H9 (cell line): Measurements from ENCODE around the gene DPYSL5. TPM values are rescaled to one million over a fixed set of nuclear protein-coding genes. Genes with fewer than 3 reads are reported as not detected.

Experiments used
- DNase-seq: peaks from one replicate; pipeline ENCODE4 v3.0.0-alpha.2; 2017
- H2AFZ ChIP-seq: one replicate; pipeline ENCODE4 v1.6.1; 2013; ENCODE audit warnings: mild to moderate bottlenecking, low read length, control low read depth, moderate library complexity
- H2AK5ac ChIP-seq: 2 replicates; pipeline ENCODE4 v1.6.1; 2013; ENCODE audit warnings: low read length, control low read depth, mixed read lengths; ENCODE audit not compliant: insufficient read length
- H2BK120ac ChIP-seq: one replicate; pipeline ENCODE4 v1.6.1; 2013; ENCODE audit warnings: low read depth, mild to moderate bottlenecking, low read length, control low read depth, inconsistent platforms; ENCODE audit not compliant: poor library complexity, severe bottlenecking
- H2BK12ac ChIP-seq: 2 replicates; pipeline ENCODE4 v1.6.1; 2013; ENCODE audit warnings: low read length, control low read depth, mixed read lengths, low read depth; ENCODE audit not compliant: insufficient read length
- H2BK15ac ChIP-seq: 2 replicates; pipeline ENCODE4 v1.6.1; 2013; ENCODE audit warnings: low read depth, low read length, control low read depth
- H2BK20ac ChIP-seq: one replicate; pipeline ENCODE4 v1.6.1; 2013; ENCODE audit warnings: low read depth, mild to moderate bottlenecking, low read length, control low read depth, inconsistent platforms; ENCODE audit not compliant: poor library complexity, severe bottlenecking
- H2BK5ac ChIP-seq: 2 replicates; pipeline ENCODE4 v1.6.1; 2013; ENCODE audit warnings: low read length, control low read depth, mixed read lengths; ENCODE audit not compliant: insufficient read length
- H3K14ac ChIP-seq: 2 replicates; pipeline ENCODE4 v1.6.1; 2013; ENCODE audit warnings: low read length, control low read depth; ENCODE audit not compliant: insufficient read depth
- H3K18ac ChIP-seq: 2 replicates; pipeline ENCODE4 v1.6.1; 2013; ENCODE audit warnings: low read depth, mild to moderate bottlenecking, mixed read lengths, low read length, control low read depth; ENCODE audit not compliant: insufficient read length
- H3K23ac ChIP-seq: 2 replicates; pipeline ENCODE4 v1.6.1; 2013; ENCODE audit warnings: low read length, control low read depth, mixed read lengths, low read depth; ENCODE audit not compliant: insufficient read length
- H3K23me2 ChIP-seq: 2 replicates; pipeline ENCODE4 v1.6.1; 2013; ENCODE audit warnings: low read depth, mild to moderate bottlenecking, mixed read lengths, low read length, control low read depth; ENCODE audit not compliant: insufficient read length, poor library complexity, severe bottlenecking
- H3K27ac ChIP-seq: 2 replicates; pipeline ENCODE4 v1.5.1; 2013; ENCODE audit warnings: low read length, control low read depth, mixed read lengths, low read depth; ENCODE audit not compliant: insufficient read length
- H3K27me3 ChIP-seq: 2 replicates; pipeline ENCODE4 v1.6.1; 2013; ENCODE audit warnings: low read length, control low read depth, inconsistent platforms; ENCODE audit not compliant: insufficient read depth
- H3K4ac ChIP-seq: 2 replicates; pipeline ENCODE4 v1.6.1; 2013; ENCODE audit warnings: low read depth, mild to moderate bottlenecking, control low read depth, inconsistent platforms, low read length, moderate library complexity
- H3K4me1 ChIP-seq: 2 replicates; pipeline ENCODE4 v1.6.1; 2013; ENCODE audit warnings: low read length, control low read depth, inconsistent platforms; ENCODE audit not compliant: insufficient read depth
- H3K4me2 ChIP-seq: 2 replicates; pipeline ENCODE4 v1.6.1; 2013; ENCODE audit warnings: low read length, control low read depth, mixed read lengths; ENCODE audit not compliant: insufficient read length, insufficient read depth
- H3K56ac ChIP-seq: 2 replicates; pipeline ENCODE4 v1.6.1; 2013; ENCODE audit warnings: low read depth, mild to moderate bottlenecking, mixed read lengths, low read length, control low read depth; ENCODE audit not compliant: insufficient read length
- H3K79me1 ChIP-seq: 2 replicates; pipeline ENCODE4 v1.6.1; 2013; ENCODE audit warnings: low read depth, mild to moderate bottlenecking, moderate library complexity, low read length, control low read depth, inconsistent platforms; ENCODE audit not compliant: insufficient read depth, poor library complexity, severe bottlenecking
- H3K79me2 ChIP-seq: 2 replicates; pipeline ENCODE4 v1.6.1; 2013; ENCODE audit warnings: low read length, control low read depth, inconsistent platforms; ENCODE audit not compliant: insufficient read depth
- H3K9ac ChIP-seq: 2 replicates; pipeline ENCODE4 v1.6.1; 2013; ENCODE audit warnings: low read length, control low read depth, mixed read lengths; ENCODE audit not compliant: insufficient read length; ENCODE audit errors: extremely low read depth
- H3K9me3 ChIP-seq: one replicate; pipeline ENCODE4 v1.6.1; 2013; ENCODE audit warnings: low read depth, low read length, inconsistent platforms; ENCODE audit not compliant: control insufficient read depth
- H3T11ph ChIP-seq: one replicate; pipeline ENCODE4 v1.6.1; 2013; ENCODE audit warnings: mild to moderate bottlenecking, low read length, control low read depth, inconsistent platforms
- H4K20me1 ChIP-seq: one replicate; pipeline ENCODE4 v1.6.1; 2013; ENCODE audit not compliant: control insufficient read depth, insufficient read length, insufficient read depth
- H4K5ac ChIP-seq: 2 replicates; pipeline ENCODE4 v1.6.1; 2013; ENCODE audit warnings: low read depth, mild to moderate bottlenecking, mixed read lengths, low read length, control low read depth; ENCODE audit not compliant: insufficient read length
- H4K8ac ChIP-seq: replicated peaks from 2 replicates; pipeline ENCODE4 v1.6.1; 2013; ENCODE audit warnings: low read length, control low read depth, mixed read lengths, low read depth; ENCODE audit not compliant: insufficient read length
- H4K91ac ChIP-seq: 2 replicates; pipeline ENCODE4 v1.6.1; 2013; ENCODE audit warnings: low read depth, mild to moderate bottlenecking, moderate library complexity, mixed read lengths, low read length, control low read depth; ENCODE audit not compliant: insufficient read length
- H3K27ac Mint-ChIP-seq, 3 experiments: 2 replicates in 2 of 3; 3 replicates in 1 of 3; pipeline ENCODE4 v1.8.0; 2020 to 2021; ENCODE audit warnings: mixed read lengths in 3 of 3, mild to moderate bottlenecking in 1 of 3, moderate library complexity in 1 of 3
- H3K27me3 Mint-ChIP-seq: 2 replicates; pipeline ENCODE4 v1.8.0; 2021; ENCODE audit warnings: low read depth, mild to moderate bottlenecking, moderate library complexity, mixed read lengths
- H3K36me3 Mint-ChIP-seq, 3 experiments: 2 replicates in 2 of 3; 3 replicates in 1 of 3; pipeline ENCODE4 v1.8.0; 2020 to 2021; ENCODE audit warnings: low read depth in 3 of 3, mixed read lengths in 3 of 3; ENCODE audit not compliant: insufficient read depth in 1 of 3
- H3K4me1 Mint-ChIP-seq, 2 experiments: 2 replicates each; pipeline ENCODE4 v1.8.0; 2020; ENCODE audit warnings: mixed read lengths in 2 of 2
- H3K4me3 Mint-ChIP-seq, 2 experiments: 2 replicates in 1 of 2; 3 replicates in 1 of 2; pipeline ENCODE4 v1.8.0; 2020 to 2021; ENCODE audit warnings: mild to moderate bottlenecking in 2 of 2, mixed read lengths in 2 of 2, moderate library complexity in 1 of 2
- H3K9me3 Mint-ChIP-seq, 2 experiments: 2 replicates in 1 of 2; 3 replicates in 1 of 2; pipeline ENCODE4 v1.8.0; 2020; ENCODE audit warnings: mild to moderate bottlenecking in 2 of 2, mixed read lengths in 2 of 2, moderate library complexity in 1 of 2
- CTCF ChIP-seq: fragments of 200-600 bp; sonication (generic); conservative IDR thresholded peaks from 3 replicates; pipeline ENCODE4 v1.8.0; 2021; ENCODE audit warnings: antibody characterized with exemption, mild to moderate bottlenecking
- WGBS: extraction: QIAGEN DNeasy Blood & Tissue Kit; methylation state at CpG from one replicate; pipeline ENCODE4 v1.1.7; 2013; ENCODE audit warnings: missing lambda C conversion rate, low lambda C conversion rate, mixed read lengths; ENCODE audit not compliant: insufficient read length; ENCODE audit errors: extremely low coverage; 5-methylcytosine and 5-hydroxymethylcytosine counted together
- total RNA-seq: library from RNA; stranded (reverse); gene quantifications from 2 replicates; pipeline ENCODE4 v1.2.1, GENCODE V29; 2021

Gene DPYSL5
- total RNA-seq, 1 experiment from 2014 or later = 6.4 TPM

- no peaks in the 10 kb centered on the region for H4K20me1 ChIP-seq
- no peak overlapping the region for H3K4ac ChIP-seq
- H4K8ac ChIP-seq = no peak overlapping the region
- H3K4me3 Mint-ChIP-seq = no peak overlapping the region; a peak in 1 of 5 replicates
- no peak overlapping the region for H3K9ac ChIP-seq
- no peaks in the 10 kb centered on the region for H3K79me2 ChIP-seq
- H3K4me1 ChIP-seq = no peaks in the 10 kb centered on the region
- no peaks in the 10 kb centered on the region for H3K79me1 ChIP-seq
- H2BK120ac ChIP-seq = no peak overlapping the region
- H4K5ac ChIP-seq = no peak overlapping the region
- no peak overlapping the region for H3K27ac ChIP-seq
- no peak overlapping the region for H2BK20ac ChIP-seq
- no peaks in the 10 kb centered on the region for H3K9me3 Mint-ChIP-seq
- H3K27me3 Mint-ChIP-seq = peaks cover 19% of the 10 kb centered on the region
- H3K36me3 Mint-ChIP-seq = peaks cover 0 to 2% (median 0%) of the 10 kb centered on the region in 3 experiments; a peak in 1 of 7 replicates
- no peak overlapping the region for H3K4me2 ChIP-seq
- peaks cover 0 to 6% of the 10 kb centered on the region in 2 experiments; a peak in 2 of 4 replicates for H3K4me1 Mint-ChIP-seq
- no peak overlapping the region for H2BK12ac ChIP-seq
- H3K27me3 ChIP-seq = no peaks in the 10 kb centered on the region
- no peaks in the 10 kb centered on the region for H3K23me2 ChIP-seq
- TF ChIP-seq CTCF = no peak
- H2AFZ ChIP-seq = no peak overlapping the region
- H3K56ac ChIP-seq = no peak overlapping the region
- H2AK5ac ChIP-seq = no peak overlapping the region
- H4K91ac ChIP-seq = no peak overlapping the region
- H3K27ac Mint-ChIP-seq = no peak overlapping the region
- no peaks in the 10 kb centered on the region for H3K9me3 ChIP-seq
- no peak overlapping the region for H3T11ph ChIP-seq
- no peak overlapping the region for H2BK5ac ChIP-seq
- DNase-seq = no peak
- WGBS = no CpG with 5 or more reads among the region's 11 CpGs
- H3K14ac ChIP-seq = no peak overlapping the region
- no peak overlapping the region for H3K23ac ChIP-seq
- H3K18ac ChIP-seq = no peak overlapping the region
- H2BK15ac ChIP-seq = no peak overlapping the region
These were observed 42.5 kb downstream of the DPYSL5 start for GRCh38 chr2:26890341-26891000.
